ENCODE measurements around the gene CLDN22.

Gene CLDN22

GRCh38 chr4:183329244-183329643 is 9.2 kb upstream of the CLDN22 start:
- no peak for DNase-seq (ENCODE audit: low spot score)
- H2AFZ ChIP-seq (ENCODE audit: low read length), result no peak overlapping the region
- H3K9me3 ChIP-seq (replicated peaks in 1 of 2; ENCODE audit: control insufficient read depth in 2 of 2, insufficient read depth in 1 of 2, low read depth in 1 of 2, low read length in 2 of 2), result peaks cover 2 to 3% of the 10 kb centered on the region in 2 donors
- H2BK120ac ChIP-seq (ENCODE audit: low read depth, low read length), result no peak overlapping the region
- no CpG with 5 or more reads among the region's 6 CpGs for WGBS, 2 donors (ENCODE audit: extremely low coverage in 2 of 2, insufficient read length in 2 of 2, insufficient replicate concordance in 1 of 2)
- no peaks in the 10 kb centered on the region for H3K27me3 ChIP-seq (ENCODE audit: control insufficient read depth in 3 of 3, insufficient read depth in 3 of 3, low read depth in 1 of 3, low read length in 3 of 3)
- no peak overlapping the region for H3K4me3 ChIP-seq (ENCODE audit: low read length in 2 of 2)
- no peak overlapping the region for H2AK5ac ChIP-seq (ENCODE audit: low read depth, low read length)
- H3K4me1 ChIP-seq (ENCODE audit: control insufficient read depth in 2 of 2, insufficient read depth in 1 of 2, low read depth in 1 of 2, low read length in 2 of 2), result no peaks in the 10 kb centered on the region
- no peak overlapping the region for H3K9ac ChIP-seq (ENCODE audit: low read depth, low read length, poor library complexity)
- H2BK15ac ChIP-seq (ENCODE audit: low read length), result no peak overlapping the region
- no peak overlapping the region for H3K4ac ChIP-seq (ENCODE audit: low read length)
- no peaks in the 10 kb centered on the region for H3K36me3 ChIP-seq (replicated peaks in 1 of 2; ENCODE audit: control insufficient read depth in 2 of 2, insufficient read depth in 2 of 2, low read length in 2 of 2)
- H4K8ac ChIP-seq (ENCODE audit: low read depth, low read length), result no peak overlapping the region
- no peak overlapping the region for H2BK12ac ChIP-seq (ENCODE audit: low read length)
- no peak overlapping the region for H3K23ac ChIP-seq (ENCODE audit: low read depth, low read length, poor library complexity)
- H3K18ac ChIP-seq (ENCODE audit: low read length), result no peak overlapping the region
- no peak overlapping the region for H4K91ac ChIP-seq (ENCODE audit: low read depth, low read length, poor library complexity)
- H3K4me2 ChIP-seq (ENCODE audit: insufficient read depth, low read length, poor library complexity, severe bottlenecking), result no peak overlapping the region
- no peak overlapping the region for H3K14ac ChIP-seq (ENCODE audit: low read length)
- H3K79me1 ChIP-seq (ENCODE audit: low read depth, low read length), result no peaks in the 10 kb centered on the region
- H3K27ac ChIP-seq (replicated peaks; ENCODE audit: low read length), result no peak overlapping the region
- no peak overlapping the region for H2BK5ac ChIP-seq (ENCODE audit: low read length)

GRCh38 chr4:183328832-183329231 is 8.8 kb upstream of the CLDN22 start:
- Histone ChIP-seq H4K8ac (ENCODE audit: low read depth, low read length) (no peak overlapping the region), H3K4me1 (ENCODE audit: control insufficient read depth in 2 of 2, insufficient read depth in 1 of 2, low read depth in 1 of 2, low read length in 2 of 2) (no peaks in the 10 kb centered on the region), H3K18ac (ENCODE audit: low read length) (no peak overlapping the region), H3K14ac (ENCODE audit: low read length) (no peak overlapping the region), H3K4ac (ENCODE audit: low read length) (no peak overlapping the region), H2AFZ (ENCODE audit: low read length) (no peak overlapping the region), H2BK5ac (ENCODE audit: low read length) (no peak overlapping the region), H3K79me1 (ENCODE audit: low read depth, low read length) (no peaks in the 10 kb centered on the region), H2BK15ac (ENCODE audit: low read length) (no peak overlapping the region), H3K9me3 (replicated peaks in 1 of 2; ENCODE audit: control insufficient read depth in 2 of 2, insufficient read depth in 1 of 2, low read depth in 1 of 2, low read length in 2 of 2) (peaks cover 2 to 3% of the 10 kb centered on the region in 2 donors), H3K4me2 (ENCODE audit: insufficient read depth, low read length, poor library complexity, severe bottlenecking) (no peak overlapping the region), H2AK5ac (ENCODE audit: low read depth, low read length) (no peak overlapping the region), H4K91ac (ENCODE audit: low read depth, low read length, poor library complexity) (no peak overlapping the region), H2BK12ac (ENCODE audit: low read length) (no peak overlapping the region), H3K36me3 (replicated peaks in 1 of 2; ENCODE audit: control insufficient read depth in 2 of 2, insufficient read depth in 2 of 2, low read length in 2 of 2) (no peaks in the 10 kb centered on the region), H3K27ac (replicated peaks; ENCODE audit: low read length) (no peak overlapping the region), H3K27me3 (ENCODE audit: control insufficient read depth in 3 of 3, insufficient read depth in 3 of 3, low read depth in 1 of 3, low read length in 3 of 3) (no peaks in the 10 kb centered on the region), H2BK120ac (ENCODE audit: low read depth, low read length) (no peak overlapping the region), H3K9ac (ENCODE audit: low read depth, low read length, poor library complexity) (no peak overlapping the region), H3K4me3 (ENCODE audit: low read length in 2 of 2) (no peak overlapping the region), H3K23ac (ENCODE audit: low read depth, low read length, poor library complexity) (no peak overlapping the region)
- no peak for DNase-seq (ENCODE audit: low spot score)
- no CpG with 5 or more reads among the region's 7 CpGs for WGBS, 2 donors (ENCODE audit: extremely low coverage in 2 of 2, insufficient read length in 2 of 2, insufficient replicate concordance in 1 of 2)

GRCh38 chr4:183327827-183328226 is 7.8 kb upstream of the CLDN22 start:
- Histone ChIP-seq H2AFZ (ENCODE audit: low read length) (no peak overlapping the region), H2BK15ac (ENCODE audit: low read length) (no peak overlapping the region), H3K23ac (ENCODE audit: low read depth, low read length, poor library complexity) (no peak overlapping the region), H3K27me3 (ENCODE audit: control insufficient read depth in 3 of 3, insufficient read depth in 3 of 3, low read depth in 1 of 3, low read length in 3 of 3) (no peaks in the 10 kb centered on the region), H4K8ac (ENCODE audit: low read depth, low read length) (no peak overlapping the region), H2BK120ac (ENCODE audit: low read depth, low read length) (no peak overlapping the region), H3K4me1 (ENCODE audit: control insufficient read depth in 2 of 2, insufficient read depth in 1 of 2, low read depth in 1 of 2, low read length in 2 of 2) (peaks cover 0 to 6% of the 10 kb centered on the region in 2 donors), H3K9me3 (replicated peaks in 1 of 2; ENCODE audit: control insufficient read depth in 2 of 2, insufficient read depth in 1 of 2, low read depth in 1 of 2, low read length in 2 of 2) (peaks cover 2 to 3% of the 10 kb centered on the region in 2 donors), H2AK5ac (ENCODE audit: low read depth, low read length) (no peak overlapping the region), H3K4me2 (ENCODE audit: insufficient read depth, low read length, poor library complexity, severe bottlenecking) (no peak overlapping the region), H3K27ac (replicated peaks; ENCODE audit: low read length) (no peak overlapping the region), H3K36me3 (replicated peaks in 1 of 2; ENCODE audit: control insufficient read depth in 2 of 2, insufficient read depth in 2 of 2, low read length in 2 of 2) (no peaks in the 10 kb centered on the region), H2BK12ac (ENCODE audit: low read length) (no peak overlapping the region), H3K79me1 (ENCODE audit: low read depth, low read length) (no peaks in the 10 kb centered on the region), H4K91ac (ENCODE audit: low read depth, low read length, poor library complexity) (no peak overlapping the region), H3K14ac (ENCODE audit: low read length) (no peak overlapping the region), H2BK5ac (ENCODE audit: low read length) (no peak overlapping the region), H3K4ac (ENCODE audit: low read length) (no peak overlapping the region), H3K4me3 (ENCODE audit: low read length in 2 of 2) (no peak overlapping the region), H3K9ac (ENCODE audit: low read depth, low read length, poor library complexity) (no peak overlapping the region), H3K18ac (ENCODE audit: low read length) (no peak overlapping the region)
- no CpG with 5 or more reads among the region's 7 CpGs for WGBS, 2 donors (ENCODE audit: extremely low coverage in 2 of 2, insufficient read length in 2 of 2, insufficient replicate concordance in 1 of 2)
- DNase-seq (ENCODE audit: low spot score), result no peak

- Histone ChIP-seq H2BK5ac (ENCODE audit: low read length) (no peak overlapping the region), H2BK15ac (ENCODE audit: low read length) (no peak overlapping the region), H3K36me3 (replicated peaks in 1 of 2; ENCODE audit: control insufficient read depth in 2 of 2, insufficient read depth in 2 of 2, low read length in 2 of 2) (no peaks in the 10 kb centered on the region), H2AFZ (ENCODE audit: low read length) (no peak overlapping the region), H3K4me1 (ENCODE audit: control insufficient read depth in 2 of 2, insufficient read depth in 1 of 2, low read depth in 1 of 2, low read length in 2 of 2) (peaks cover 0 to 6% of the 10 kb centered on the region in 2 donors), H3K23ac (ENCODE audit: low read depth, low read length, poor library complexity) (no peak overlapping the region), H4K8ac (ENCODE audit: low read depth, low read length) (no peak overlapping the region), H4K91ac (ENCODE audit: low read depth, low read length, poor library complexity) (no peak overlapping the region), H3K4me2 (ENCODE audit: insufficient read depth, low read length, poor library complexity, severe bottlenecking) (no peak overlapping the region), H3K79me1 (ENCODE audit: low read depth, low read length) (no peaks in the 10 kb centered on the region), H3K4me3 (ENCODE audit: low read length in 2 of 2) (no peak overlapping the region), H3K14ac (ENCODE audit: low read length) (no peak overlapping the region), H3K18ac (ENCODE audit: low read length) (no peak overlapping the region), H2BK120ac (ENCODE audit: low read depth, low read length) (no peak overlapping the region), H3K27ac (replicated peaks; ENCODE audit: low read length) (no peak overlapping the region), H3K9me3 (replicated peaks in 1 of 2; ENCODE audit: control insufficient read depth in 2 of 2, insufficient read depth in 1 of 2, low read depth in 1 of 2, low read length in 2 of 2) (peaks cover 2 to 3% of the 10 kb centered on the region in 2 donors), H3K4ac (ENCODE audit: low read length) (no peak overlapping the region), H2BK12ac (ENCODE audit: low read length) (no peak overlapping the region), H3K9ac (ENCODE audit: low read depth, low read length, poor library complexity) (no peak overlapping the region), H3K27me3 (ENCODE audit: control insufficient read depth in 3 of 3, insufficient read depth in 3 of 3, low read depth in 1 of 3, low read length in 3 of 3) (no peaks in the 10 kb centered on the region), H2AK5ac (ENCODE audit: low read depth, low read length) (no peak overlapping the region)
- WGBS, 2 donors (ENCODE audit: extremely low coverage in 2 of 2, insufficient read length in 2 of 2, insufficient replicate concordance in 1 of 2), result no CpG with 5 or more reads among the region's 2 CpGs
- DNase-seq (ENCODE audit: low spot score), result no peak
Observed at GRCh38 chr4:183326853-183327252, 6.8 kb upstream of the CLDN22 start.

Measured in neuronal stem cell (in vitro differentiated cells).